Measurements from ENCODE around the gene OR51F2.
"Not testable (repeated sequence)": the region's sequence is repeated elsewhere in the genome, so short reads cannot be mapped to it uniquely, and the experiment has no call there.

Gene OR51F2

DNA sequence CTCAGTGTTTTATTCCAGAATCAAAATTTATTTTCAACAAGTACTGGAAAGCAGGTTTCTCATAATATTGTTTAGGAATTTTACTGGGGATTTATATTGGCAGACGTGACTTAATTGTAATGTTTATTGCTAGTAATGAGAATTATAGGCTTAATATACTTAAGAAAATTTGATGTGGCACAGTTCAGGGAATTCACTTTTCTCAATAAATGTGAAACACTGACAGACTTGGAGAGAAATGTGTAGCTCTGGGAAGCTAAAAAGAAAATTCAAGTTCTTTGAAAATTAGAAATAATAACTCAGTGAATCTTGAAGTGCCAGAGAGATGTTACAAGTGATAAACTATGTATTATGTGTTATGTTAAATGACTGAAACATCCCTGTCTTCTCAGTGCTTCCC, at the start of gene OR51F2:
TSS of gene OR51F2 (plus strand) at position 301 of the 400 bp plus-strand sequence. CDS start 101 bp downstream, outside the sequence.
- H3K4me3 ChIP-seq (ENCODE audit: low read depth, low read length): no peak within 1 kb of the TSS
- no peak for DNase-seq (ENCODE audit: low read depth)
- no peak for TF ChIP-seq CTCF (IDR thresholded peaks at IDR 0.05; ENCODE audit: control insufficient read depth, extremely low read depth, insufficient read depth)

GRCh38 chr11:4782454-4782853, 38.7 kb upstream of the OR51F2 start:
- no peak for TF ChIP-seq CTCF (IDR thresholded peaks at IDR 0.05; ENCODE audit: control insufficient read depth, extremely low read depth, insufficient read depth)
- H3K4me3 ChIP-seq (ENCODE audit: low read depth, low read length): no peak overlapping the region
- no peak for DNase-seq (ENCODE audit: low read depth)

DNA sequence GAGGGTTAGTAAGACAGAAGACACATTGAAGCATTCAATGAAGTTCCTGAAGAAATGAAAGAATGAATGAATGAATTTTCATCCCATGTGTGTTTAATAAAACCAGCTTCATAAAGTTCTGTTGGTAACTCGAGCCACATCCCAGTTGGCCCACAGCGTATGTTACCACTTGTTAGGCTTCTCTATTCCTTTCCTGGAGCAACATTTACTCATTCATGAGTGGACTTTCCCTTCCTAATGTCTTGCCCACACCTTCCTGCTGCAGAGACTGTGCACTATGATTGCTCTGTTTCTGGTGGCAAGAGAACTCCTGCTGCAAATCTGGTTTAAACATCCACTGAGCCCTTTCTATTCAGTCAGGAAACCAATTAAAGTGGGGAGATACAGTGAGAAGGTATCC, 23.9 kb upstream of the OR51F2 start:
- DNase-seq (ENCODE audit: low read depth): no peak
- no peak overlapping the region for H3K4me3 ChIP-seq (ENCODE audit: low read depth, low read length)
- no peak for TF ChIP-seq CTCF (IDR thresholded peaks at IDR 0.05; ENCODE audit: control insufficient read depth, extremely low read depth, insufficient read depth)

DNA sequence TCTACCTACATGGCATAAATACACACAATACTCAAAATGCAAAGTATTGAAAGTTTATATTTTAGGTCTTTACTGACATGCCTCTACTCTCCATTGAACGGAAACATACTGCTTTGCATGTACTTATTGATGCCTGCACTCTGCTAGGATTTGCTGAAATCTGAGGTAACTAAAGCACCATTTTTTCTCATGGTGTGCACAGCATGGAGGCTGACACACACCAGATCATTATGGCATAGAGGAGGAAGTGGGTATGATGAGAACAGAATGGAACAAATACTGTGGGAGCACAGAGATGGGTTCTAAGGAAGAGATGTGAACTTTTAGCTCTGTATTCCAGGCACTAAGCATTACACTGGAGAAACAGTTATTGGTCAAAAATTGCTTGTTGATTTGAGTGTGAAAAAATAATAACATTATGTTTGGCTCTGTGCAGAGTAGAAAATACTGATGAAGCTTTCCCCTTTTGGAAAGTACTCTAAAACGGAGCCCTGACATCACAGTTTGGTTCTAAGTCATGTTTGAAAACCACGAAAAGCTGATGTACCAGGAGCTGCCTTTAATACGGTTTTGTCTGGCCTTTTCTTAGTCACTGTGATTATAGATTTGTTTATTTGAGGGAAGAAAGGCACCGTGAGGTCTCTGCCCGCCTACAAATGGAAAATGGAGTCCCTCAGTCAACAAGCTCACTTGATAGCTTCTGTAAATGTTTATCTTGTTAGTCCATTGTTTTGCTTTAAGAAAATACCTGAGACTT, 22.5 kb upstream of the OR51F2 start:
- no peak overlapping the region for H3K4me3 ChIP-seq (ENCODE audit: low read depth, low read length)
- TF ChIP-seq CTCF (IDR thresholded peaks at IDR 0.05; ENCODE audit: control insufficient read depth, extremely low read depth, insufficient read depth): no peak
- DNase-seq (ENCODE audit: low read depth): no peak

DNA sequence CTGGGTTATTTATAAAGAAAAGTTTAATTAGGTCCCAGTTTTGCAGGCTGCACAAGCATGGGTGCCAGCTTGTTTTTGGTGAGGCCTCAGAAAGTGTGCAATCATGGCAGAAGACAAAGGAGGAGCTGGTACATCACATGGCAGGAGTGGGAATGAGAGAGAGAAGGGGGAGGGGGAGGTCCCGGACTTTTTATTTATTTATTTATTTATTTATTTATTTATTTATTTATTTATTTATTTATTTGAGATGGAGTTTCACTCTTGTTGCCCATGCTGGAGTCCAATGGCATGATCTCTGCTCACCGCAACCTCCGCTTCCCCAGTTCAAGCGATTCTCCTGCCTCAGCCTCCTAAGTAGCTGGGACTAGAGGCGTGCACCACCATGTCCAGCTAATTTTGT, 19.8 kb upstream of the OR51F2 start:
- H3K4me3 ChIP-seq (ENCODE audit: low read depth, low read length); DNase-seq (ENCODE audit: low read depth): not testable (repeated sequence)

GRCh38 chr11:4804280-4804679, 16.8 kb upstream of the OR51F2 start, which contains the start of gene OR52R1:
Gene OR52R1, minus strand, starts transcription at chr11:4804380. Its CDS starts 0 bp downstream, at chr11:4804380.
- no peak for DNase-seq (ENCODE audit: low read depth)
- no peak for TF ChIP-seq CTCF (IDR thresholded peaks at IDR 0.05; ENCODE audit: control insufficient read depth, extremely low read depth, insufficient read depth)
- H3K4me3 ChIP-seq (ENCODE audit: low read depth, low read length): no peak within 1 kb of the TSS

GRCh38 chr11:4808476-4808875, 12.6 kb upstream of the OR51F2 start:
- DNase-seq (ENCODE audit: low read depth): no peak
- no peak for TF ChIP-seq CTCF (IDR thresholded peaks at IDR 0.05; ENCODE audit: control insufficient read depth, extremely low read depth, insufficient read depth)
- H3K4me3 ChIP-seq (ENCODE audit: low read depth, low read length): no peak overlapping the region

Measured in LNCaP clone FGC (cell line).